ELF-1 (cell line): Measurements from ENCODE around the gene EP400.

Source experiments
- DNase-seq: peaks from one replicate; pipeline ENCODE4 v3.0.0-alpha.2; 2016; ENCODE audit warnings: low read depth, low spot score

The EP400 gene

GRCh38 chr12:132044661-132045412 is 95.1 kb downstream of the EP400 start:
- peak; percentile 11 for DNase-seq

GRCh38 chr12:132045751-132046150 is 96.0 kb downstream of the EP400 start:
- no peak for DNase-seq

GRCh38 chr12:132046561-132046960 is 96.8 kb downstream of the EP400 start:
- DNase-seq = peak; percentile 72

DNA sequence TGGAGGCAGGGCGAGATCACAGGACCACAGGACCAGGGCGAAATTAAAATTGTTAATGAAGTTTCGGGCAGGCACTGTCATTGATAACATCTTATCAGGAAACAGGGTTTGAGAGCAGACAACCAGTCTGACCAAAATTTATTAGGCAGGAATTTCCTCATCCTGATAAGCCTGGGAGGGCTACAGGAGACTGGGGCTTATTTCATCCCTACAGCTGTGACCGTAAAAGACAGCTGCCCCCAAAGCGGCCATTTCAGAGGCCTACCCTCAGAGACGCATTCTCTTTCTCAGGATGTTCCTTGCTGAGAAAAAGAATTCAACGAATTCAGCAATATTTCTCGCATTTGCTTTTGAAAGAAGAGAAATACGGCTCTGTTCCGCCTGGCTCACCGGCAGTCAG is 97.9 kb downstream of the EP400 start:
- DNase-seq = peak; percentile 6

DNA sequence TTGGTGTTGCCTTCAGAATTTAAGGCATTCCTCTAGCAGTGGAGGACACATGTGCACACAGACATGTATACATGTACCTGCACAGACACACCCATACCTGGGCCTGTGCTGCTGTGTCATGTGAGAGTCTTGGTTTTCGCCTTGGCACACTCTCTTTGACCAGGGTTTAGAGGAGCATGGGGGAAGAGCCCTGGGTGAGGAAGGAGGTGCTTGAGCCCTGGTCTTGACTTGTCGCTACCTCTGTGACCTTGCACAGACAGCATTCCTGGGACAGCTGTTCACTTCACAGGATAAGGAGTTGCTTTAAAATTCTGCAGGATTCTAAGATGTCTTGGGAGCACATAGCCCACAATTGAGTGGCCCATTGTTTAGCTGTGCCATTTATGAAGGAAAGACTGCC is 99.7 kb downstream of the EP400 start:
- no peak for DNase-seq

- no peak for DNase-seq
Observed at GRCh38 chr12:132049876-132050275, 100.1 kb downstream of the EP400 start.

DNA sequence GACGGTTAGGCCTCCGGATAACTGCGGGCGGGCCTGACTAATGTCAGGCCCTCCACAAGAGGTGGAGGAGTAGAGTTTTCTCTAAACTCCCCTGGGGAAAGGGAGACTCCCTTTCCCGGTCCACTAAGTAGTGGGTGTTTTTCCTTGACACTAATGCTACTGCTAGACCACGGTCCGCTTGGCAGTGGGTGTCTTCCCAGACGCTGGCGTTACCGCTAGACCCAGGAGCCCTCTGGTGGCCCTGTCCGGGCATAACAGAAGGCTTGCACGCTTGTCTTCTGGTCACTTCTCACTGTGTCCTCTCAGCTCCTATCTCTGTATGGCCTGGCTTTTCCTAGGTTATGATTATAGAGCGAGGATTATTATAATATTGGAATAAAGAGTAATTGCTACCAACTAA is 102.0 kb downstream of the EP400 start:
- DNase-seq = peak; percentile 52

DNA sequence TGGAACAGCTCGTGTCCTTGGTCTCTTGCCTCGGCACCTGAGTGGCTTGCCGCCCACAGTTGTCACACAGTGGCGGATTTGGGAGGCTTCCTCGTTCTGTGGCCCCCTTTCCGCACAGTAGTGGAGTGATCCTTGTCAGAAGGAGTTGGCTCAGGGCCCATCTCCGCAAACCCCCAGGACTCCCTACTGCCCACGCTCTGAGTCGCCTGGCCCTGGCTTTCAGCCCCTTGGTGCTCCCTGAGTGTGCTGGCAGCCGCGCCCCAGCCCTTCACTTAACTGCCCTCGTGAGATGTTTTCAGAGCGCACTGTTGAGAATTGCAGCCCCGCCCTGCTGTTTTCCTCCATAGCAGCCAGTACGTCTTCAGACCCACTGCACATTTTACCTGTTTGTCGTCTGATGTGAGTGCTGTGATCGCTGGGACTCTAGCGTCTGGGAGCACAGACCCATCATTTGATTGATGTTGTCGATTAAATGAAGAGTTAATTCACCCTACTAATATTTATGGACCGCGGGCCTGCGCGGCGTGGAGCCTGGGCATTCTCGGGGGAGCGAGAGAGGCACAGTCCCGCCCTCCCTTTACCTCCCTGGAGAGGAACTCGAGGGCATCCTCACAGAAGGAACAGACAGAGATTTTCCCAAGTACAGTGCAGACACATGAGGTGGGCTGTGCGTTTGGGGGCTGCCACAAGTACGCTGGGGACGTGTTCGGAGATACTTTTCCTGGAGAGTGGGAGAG is 102.6 kb downstream of the EP400 start:
- no peak for DNase-seq

- no peak for DNase-seq
Observed at GRCh38 chr12:132053338-132054330, 103.9 kb downstream of the EP400 start.

GRCh38 chr12:132054983-132055382 is 105.2 kb downstream of the EP400 start:
- DNase-seq = no peak

GRCh38 chr12:132055535-132056096 is 105.9 kb downstream of the EP400 start:
- no peak for DNase-seq

GRCh38 chr12:132056320-132056719 is 106.6 kb downstream of the EP400 start:
- no peak for DNase-seq

DNA sequence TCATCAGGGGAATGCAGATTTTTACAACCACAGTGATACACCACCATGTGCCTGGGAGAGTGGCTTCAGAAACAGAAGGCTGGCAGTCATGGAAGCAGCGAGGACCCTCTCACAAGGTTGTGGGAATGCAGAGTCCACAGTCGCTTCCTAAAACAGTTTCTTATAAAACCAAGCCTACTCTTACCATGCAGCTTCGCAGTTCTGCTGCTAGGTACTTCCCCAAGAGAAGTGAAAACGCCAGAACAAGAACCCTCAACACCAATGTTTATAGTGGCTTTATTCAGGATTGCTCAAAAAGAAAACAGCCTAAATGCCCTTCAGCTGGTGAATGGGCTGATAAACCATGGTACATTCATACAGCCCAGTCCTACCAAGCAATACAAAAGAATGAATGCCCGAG is 107.2 kb downstream of the EP400 start:
- no peak for DNase-seq

DNA sequence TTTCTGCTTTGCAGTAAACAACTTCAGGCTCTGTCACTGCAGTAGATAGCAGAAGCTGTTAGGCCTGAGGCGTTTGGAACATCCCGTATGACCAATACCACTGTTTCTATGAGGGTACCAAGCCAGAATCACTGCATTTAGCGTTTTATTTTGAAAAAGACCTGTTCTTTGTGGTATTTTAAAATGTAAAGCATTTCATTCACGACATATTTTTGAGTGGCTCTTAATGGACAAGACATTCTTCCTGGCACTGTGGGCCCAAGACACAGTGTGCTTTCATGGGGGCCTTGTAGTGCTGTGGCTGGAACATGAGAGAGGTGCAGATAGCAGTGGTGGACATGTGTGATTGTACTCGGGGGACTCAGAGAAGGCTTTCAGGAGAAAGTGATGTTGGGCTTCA is 107.9 kb downstream of the EP400 start:
- no peak for DNase-seq

GRCh38 chr12:132061197-132061596 is 111.5 kb downstream of the EP400 start:
- no peak for DNase-seq

GRCh38 chr12:132061641-132062430 is 112.1 kb downstream of the EP400 start:
- DNase-seq = no peak

GRCh38 chr12:132062481-132062880 is 112.7 kb downstream of the EP400 start:
- DNase-seq = no peak

DNA sequence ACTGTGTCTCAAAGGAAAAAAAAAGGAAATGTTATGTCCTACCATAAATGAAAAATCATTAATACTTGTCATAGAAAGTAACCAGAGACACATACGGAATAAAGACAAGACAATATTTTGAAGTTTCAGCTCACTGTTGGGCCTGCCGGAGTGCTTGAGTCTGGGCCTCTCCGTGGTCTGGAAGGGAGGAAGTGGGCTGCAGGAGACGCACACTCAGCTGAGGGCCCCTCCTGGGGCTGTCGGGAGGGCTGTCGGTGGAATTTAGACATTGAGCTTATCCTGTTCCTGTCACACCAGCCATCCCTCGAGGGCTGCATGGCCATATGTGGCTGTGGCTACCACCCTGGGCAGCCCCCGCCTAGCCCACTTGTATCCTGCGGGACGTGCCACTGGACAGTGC is 113.7 kb downstream of the EP400 start:
- DNase-seq = no peak

DNA sequence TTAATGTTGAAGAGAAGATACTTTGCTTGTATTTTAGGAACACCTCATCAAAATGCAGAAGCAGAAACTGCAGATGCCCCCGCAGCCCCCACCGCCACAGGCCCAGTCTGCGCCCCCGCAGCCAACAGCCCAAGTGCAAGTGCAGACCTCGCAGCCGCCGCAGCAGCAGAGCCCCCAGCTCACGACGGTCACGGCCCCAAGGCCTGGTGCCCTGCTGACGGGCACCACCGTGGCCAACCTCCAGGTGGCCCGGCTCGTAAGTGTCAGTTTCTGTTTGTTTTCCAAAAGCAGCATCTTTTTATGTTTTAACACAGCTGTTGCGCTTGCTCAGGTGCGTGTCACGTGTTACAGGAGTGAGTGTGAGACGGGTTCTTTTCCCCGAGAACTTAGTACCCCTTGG is 114.9 kb downstream of the EP400 start:
- DNase-seq = no peak

DNA sequence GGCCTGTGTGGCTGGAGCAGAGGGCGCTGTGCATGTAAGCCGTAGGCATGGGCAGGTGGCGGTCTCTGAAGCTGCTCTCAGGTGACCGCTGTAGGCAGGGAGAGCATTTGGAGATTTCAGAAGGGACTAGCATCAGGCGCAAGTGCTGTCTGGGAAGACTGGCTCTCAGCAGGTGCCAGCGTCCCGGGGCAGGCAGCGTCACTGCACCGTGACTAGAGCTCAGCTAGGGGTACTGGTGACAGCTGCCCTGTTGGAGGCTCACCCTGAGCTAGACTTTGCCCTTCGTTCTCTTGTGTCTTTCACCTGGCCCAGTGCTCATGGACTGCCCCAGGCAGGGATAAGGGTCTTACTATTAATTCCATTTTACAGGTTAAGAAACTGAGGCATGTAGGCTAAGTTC is 115.5 kb downstream of the EP400 start:
- no peak for DNase-seq
